Right atrium auricular region (tissue), 2 donors: ENCODE results near the gene CIDEB. TPM values are rescaled to one million over a fixed set of nuclear protein-coding genes. Genes with fewer than 3 reads are reported as not detected.

Experiments used
- DNase-seq: peaks from one replicate; pipeline ENCODE4 v3.0.0-alpha.2; 2019; ENCODE audit warnings: low spot score
- H3K27ac ChIP-seq, 2 donors: fragments of 200-600 bp; sonication (generic); 1 replicate in 1 of 2; 2 replicates in 1 of 2; pipeline ENCODE4 v1.5.1; 2016 to 2019
- H3K27me3 ChIP-seq, 2 donors: fragments of 200-600 bp; sonication (generic); one replicate each; pipeline versions ENCODE4 v1.5.1 to v1.6.0; 2017 to 2019
- H3K36me3 ChIP-seq: fragments of 200-600 bp; sonication (generic); one replicate; pipeline ENCODE4 v1.5.1; 2016
- H3K4me1 ChIP-seq, 2 donors: fragments of 200-600 bp; sonication (generic); one replicate each; pipeline versions ENCODE4 v1.5.1 to v1.6.0; 2017 to 2019
- H3K4me3 ChIP-seq, 2 donors: fragments of 200-600 bp; sonication (generic); 1 replicate in 1 of 2; 2 replicates in 1 of 2; pipeline ENCODE4 v1.5.1; 2017 to 2019; ENCODE audit warnings: mild to moderate bottlenecking in 1 of 2, moderate library complexity in 1 of 2
- H3K9me3 ChIP-seq, 2 donors: fragments of 200-600 bp; sonication (generic); one replicate each; pipeline ENCODE4 v1.5.1; 2019
- total RNA-seq, 2 donors: library from RNA; depleted of rRNA; stranded (reverse); fragments of >200 nt; gene quantifications; one replicate each; pipeline ENCODE4 v1.1.0, GENCODE V29; 2016
- TF ChIP-seq, protein P1 (sequence below), 2 donors: fragments of 200-600 bp; sonication (generic); IDR thresholded peaks; one replicate each; pipeline ENCODE4 v1.5.1; 2019; ENCODE audit warnings: antibody characterized with exemption in 2 of 2

The CIDEB gene
- total RNA-seq, 2 donors from 2014 or later, result 2.0 to 6.6 TPM

DNA sequence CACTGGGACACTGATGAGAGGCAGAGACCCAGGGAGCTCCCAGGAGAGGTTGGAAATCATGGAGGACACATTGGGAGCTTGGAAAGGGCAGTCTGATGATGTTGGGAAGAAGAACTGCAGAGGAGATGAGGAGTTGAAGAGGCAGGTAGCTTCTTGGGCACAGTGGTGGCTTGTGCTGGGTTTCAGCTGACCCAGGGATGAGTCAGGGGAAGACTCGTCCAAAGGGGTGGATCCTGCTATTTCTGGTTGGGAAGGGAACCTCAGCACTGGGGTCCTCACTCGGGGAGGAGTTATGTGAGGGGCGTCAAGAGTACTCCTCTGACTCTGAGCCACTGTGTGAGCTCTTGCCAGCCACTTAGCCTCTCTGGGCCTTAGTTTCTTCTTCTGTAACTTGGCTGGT lies 15.6 kb upstream of the CIDEB start:
- DNase-seq, result no peak
- TF ChIP-seq, protein P1, sequence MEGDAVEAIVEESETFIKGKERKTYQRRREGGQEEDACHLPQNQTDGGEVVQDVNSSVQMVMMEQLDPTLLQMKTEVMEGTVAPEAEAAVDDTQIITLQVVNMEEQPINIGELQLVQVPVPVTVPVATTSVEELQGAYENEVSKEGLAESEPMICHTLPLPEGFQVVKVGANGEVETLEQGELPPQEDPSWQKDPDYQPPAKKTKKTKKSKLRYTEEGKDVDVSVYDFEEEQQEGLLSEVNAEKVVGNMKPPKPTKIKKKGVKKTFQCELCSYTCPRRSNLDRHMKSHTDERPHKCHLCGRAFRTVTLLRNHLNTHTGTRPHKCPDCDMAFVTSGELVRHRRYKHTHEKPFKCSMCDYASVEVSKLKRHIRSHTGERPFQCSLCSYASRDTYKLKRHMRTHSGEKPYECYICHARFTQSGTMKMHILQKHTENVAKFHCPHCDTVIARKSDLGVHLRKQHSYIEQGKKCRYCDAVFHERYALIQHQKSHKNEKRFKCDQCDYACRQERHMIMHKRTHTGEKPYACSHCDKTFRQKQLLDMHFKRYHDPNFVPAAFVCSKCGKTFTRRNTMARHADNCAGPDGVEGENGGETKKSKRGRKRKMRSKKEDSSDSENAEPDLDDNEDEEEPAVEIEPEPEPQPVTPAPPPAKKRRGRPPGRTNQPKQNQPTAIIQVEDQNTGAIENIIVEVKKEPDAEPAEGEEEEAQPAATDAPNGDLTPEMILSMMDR (IDR thresholded peaks at IDR 0.05), result no peak
- no peaks in the 10 kb centered on the region for H3K36me3 ChIP-seq
- no peak overlapping the region for H3K27ac ChIP-seq
- no peak overlapping the region for H3K4me3 ChIP-seq
- no peaks in the 10 kb centered on the region for H3K4me1 ChIP-seq
- H3K27me3 ChIP-seq, result no peaks in the 10 kb centered on the region
- H3K9me3 ChIP-seq, result no peaks in the 10 kb centered on the region

DNA sequence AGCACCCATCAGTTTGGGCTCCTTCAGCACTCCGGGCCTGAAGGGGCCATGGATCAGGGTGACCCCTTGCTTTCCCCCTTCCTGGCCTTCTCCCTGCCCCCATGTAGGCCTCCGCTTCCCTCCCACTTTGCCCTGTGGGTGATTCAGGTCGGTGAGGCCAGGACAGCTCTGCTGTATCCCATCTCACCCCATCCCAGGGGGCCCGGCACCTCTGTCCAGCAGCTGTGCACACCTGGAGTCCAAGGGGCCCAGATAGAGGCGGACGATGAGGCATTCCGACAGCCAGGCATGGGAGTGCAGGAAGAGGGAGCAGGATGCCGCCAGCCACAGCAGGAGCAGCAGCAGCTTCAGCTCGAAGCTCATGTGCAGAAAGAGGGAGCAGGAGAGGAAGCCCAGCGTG lies 14.9 kb upstream of the CIDEB start:
- no peaks in the 10 kb centered on the region for H3K36me3 ChIP-seq
- no peaks in the 10 kb centered on the region for H3K4me1 ChIP-seq
- no peak overlapping the region for H3K4me3 ChIP-seq
- H3K27me3 ChIP-seq, result no peaks in the 10 kb centered on the region
- H3K9me3 ChIP-seq, result no peaks in the 10 kb centered on the region
- TF ChIP-seq, protein P1 (IDR thresholded peaks at IDR 0.05), result no peak
- H3K27ac ChIP-seq, result no peak overlapping the region
- DNase-seq, result no peak

DNA sequence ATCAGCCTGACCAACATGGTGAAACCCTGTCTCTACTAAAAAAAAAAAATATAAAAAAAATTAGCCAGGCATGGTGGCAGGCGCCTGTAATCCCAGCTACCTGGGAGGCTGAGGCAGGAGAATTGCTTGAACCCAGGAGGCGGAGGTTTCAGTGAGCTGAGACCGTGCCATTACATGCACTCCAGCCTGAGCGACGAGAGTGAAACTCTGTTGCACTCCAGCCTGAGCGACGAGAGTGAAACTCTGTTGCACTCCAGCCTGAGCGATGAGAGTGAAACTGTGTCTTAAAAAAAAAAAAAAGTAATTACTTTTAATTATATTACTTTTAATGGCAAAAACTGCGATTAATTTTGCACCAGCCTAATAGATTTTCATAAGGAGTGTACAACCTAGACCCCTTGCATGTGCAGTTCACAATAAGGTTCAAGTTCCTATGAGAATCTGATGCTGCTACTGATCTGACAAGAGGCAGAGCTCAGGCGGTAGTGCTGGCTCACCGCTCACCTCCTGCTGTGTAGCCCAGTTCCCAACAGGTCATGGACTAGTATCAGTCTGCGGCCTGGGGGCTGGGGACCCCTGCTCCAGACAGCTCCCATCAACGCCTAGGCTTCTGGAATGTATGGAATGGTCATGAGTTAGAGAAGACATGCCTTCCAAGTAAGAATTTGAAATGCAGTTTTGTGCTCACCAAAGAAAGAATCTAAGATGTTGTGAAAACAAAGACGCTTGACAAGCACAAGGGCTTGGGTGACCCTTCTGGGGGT lies 13.6 kb upstream of the CIDEB start:
- Histone ChIP-seq H3K36me3 (no peaks in the 10 kb centered on the region), H3K9me3 (no peaks in the 10 kb centered on the region), H3K27me3 (no peaks in the 10 kb centered on the region), H3K27ac (no peak overlapping the region), H3K4me1 (peaks cover 0 to 10% of the 10 kb centered on the region in 2 donors), H3K4me3 (no peak overlapping the region)
- TF ChIP-seq, protein P1 (IDR thresholded peaks at IDR 0.05), result no peak
- no peak for DNase-seq

DNA sequence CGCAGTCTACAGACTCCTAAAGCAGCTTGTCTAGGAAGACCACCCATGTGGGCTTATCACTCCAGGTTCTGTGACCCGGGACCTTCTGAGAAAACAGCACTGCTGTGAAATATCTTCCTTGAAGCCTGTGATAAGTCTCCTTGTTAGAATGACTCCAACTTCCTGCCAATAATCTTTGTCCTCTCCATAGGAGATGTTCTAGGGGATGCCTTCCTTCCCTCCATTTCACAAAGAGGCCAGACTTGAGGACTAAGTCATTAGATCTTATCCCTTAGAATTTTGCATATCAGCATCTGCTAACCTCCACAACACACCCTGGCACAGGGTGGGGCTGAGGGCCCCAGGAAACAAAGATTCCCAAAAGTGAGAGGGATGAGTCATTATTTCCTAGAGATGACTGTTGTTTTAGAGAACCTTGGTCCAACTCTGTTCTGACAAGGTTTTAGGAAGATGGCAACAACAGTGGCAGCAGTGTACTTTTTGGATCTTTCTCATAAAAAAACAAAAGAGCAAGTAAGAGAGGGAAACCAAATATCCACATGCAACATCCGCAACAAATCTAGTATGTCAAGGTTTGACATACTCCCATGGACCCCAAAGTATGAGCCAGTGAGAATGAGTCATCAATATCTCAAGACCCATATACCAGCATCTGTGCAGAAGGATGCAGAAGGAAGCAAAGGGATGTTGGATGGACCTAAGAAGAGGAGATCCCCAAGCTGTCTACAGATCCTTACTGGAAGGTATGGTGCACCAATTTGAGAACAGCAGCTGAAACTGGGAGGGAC lies 9.6 kb upstream of the CIDEB start:
- H3K36me3 ChIP-seq, result no peaks in the 10 kb centered on the region
- peaks cover 0 to 47% of the 10 kb centered on the region in 2 donors for H3K4me1 ChIP-seq
- no peaks in the 10 kb centered on the region for H3K27me3 ChIP-seq
- TF ChIP-seq, protein P1 (IDR thresholded peaks at IDR 0.05), result no peak
- no peak overlapping the region for H3K4me3 ChIP-seq
- no peak overlapping the region for H3K27ac ChIP-seq
- no peak for DNase-seq
- H3K9me3 ChIP-seq, result no peaks in the 10 kb centered on the region

DNA sequence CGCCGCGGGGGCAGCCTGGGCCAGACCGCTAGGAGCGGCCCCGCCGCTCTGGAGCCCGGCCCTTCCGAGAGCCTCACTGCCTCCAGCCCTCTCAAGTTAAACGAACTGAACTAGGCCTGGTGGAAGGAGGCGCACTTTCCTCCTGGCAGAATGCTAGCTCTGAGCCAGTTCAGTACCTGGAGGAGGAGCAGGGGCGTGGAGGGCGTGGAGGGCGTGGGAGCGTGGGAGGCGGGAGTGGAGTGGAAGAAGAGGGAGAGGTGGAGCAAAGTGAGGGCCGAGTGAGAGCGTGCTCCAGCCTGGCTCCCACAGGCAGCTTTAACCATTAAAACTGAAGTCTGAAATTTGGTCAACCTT lies 8.8 kb upstream of the CIDEB start:
- H3K4me3 ChIP-seq, result peak overlapping the region in 1 of 2 donors; percentile 16
- no peak for DNase-seq
- H3K4me1 ChIP-seq, result peaks cover 0 to 55% of the 10 kb centered on the region in 2 donors
- peak overlapping the region; percentile 18 to 48 for H3K27ac ChIP-seq
- H3K27me3 ChIP-seq, result no peaks in the 10 kb centered on the region
- no peaks in the 10 kb centered on the region for H3K36me3 ChIP-seq
- TF ChIP-seq, protein P1 (IDR thresholded peaks at IDR 0.05), result no peak
- H3K9me3 ChIP-seq, result no peaks in the 10 kb centered on the region
